ENCODE data around the gene DPYSL5.
"Not testable (repeated sequence)": the region's sequence is repeated elsewhere in the genome, so short reads cannot be mapped to it uniquely, and the experiment has no call there.

The DPYSL5 gene

GRCh38 chr2:26875808-26876207 lies 27.9 kb downstream of the DPYSL5 start:
- no peak for DNase-seq

GRCh38 chr2:26876260-26876659 lies 28.3 kb downstream of the DPYSL5 start:
- DNase-seq: no peak

- DNase-seq: no peak
Measured at GRCh38 chr2:26877276-26877675, 29.3 kb downstream of the DPYSL5 start.

- no peak for DNase-seq
Measured at GRCh38 chr2:26880161-26880560, 32.2 kb downstream of the DPYSL5 start.

GRCh38 chr2:26880910-26881435 lies 33.0 kb downstream of the DPYSL5 start:
- DNase-seq: no peak

- not testable (repeated sequence) for DNase-seq
Measured at GRCh38 chr2:26882220-26882619, 34.3 kb downstream of the DPYSL5 start.

- DNase-seq: no peak
Measured at GRCh38 chr2:26883956-26884355, 36.0 kb downstream of the DPYSL5 start.

GRCh38 chr2:26884486-26884885 lies 36.6 kb downstream of the DPYSL5 start:
- no peak for DNase-seq

GRCh38 chr2:26885651-26886329 lies 37.9 kb downstream of the DPYSL5 start:
- no peak for DNase-seq

GRCh38 chr2:26886736-26887135 lies 38.8 kb downstream of the DPYSL5 start:
- no peak for DNase-seq

GRCh38 chr2:26887151-26887550 lies 39.2 kb downstream of the DPYSL5 start:
- no peak for DNase-seq

GRCh38 chr2:26889796-26890195 lies 41.9 kb downstream of the DPYSL5 start:
- no peak for DNase-seq

- DNase-seq: no peak
Measured at GRCh38 chr2:26890341-26891000, 42.5 kb downstream of the DPYSL5 start.

GRCh38 chr2:26892133-26892532 lies 44.2 kb downstream of the DPYSL5 start:
- no peak for DNase-seq

- DNase-seq: no peak
Measured at GRCh38 chr2:26892922-26893524, 45.1 kb downstream of the DPYSL5 start.

- no peak for DNase-seq
Measured at GRCh38 chr2:26894136-26894535, 46.2 kb downstream of the DPYSL5 start.

- DNase-seq: no peak
Measured at GRCh38 chr2:26897807-26898479, 50.0 kb downstream of the DPYSL5 start.

- no peak for DNase-seq
Measured at GRCh38 chr2:26898480-26899078, 50.6 kb downstream of the DPYSL5 start.

- DNase-seq: no peak
Measured at GRCh38 chr2:26899500-26900164, 51.7 kb downstream of the DPYSL5 start.

GRCh38 chr2:26900831-26901321 lies 52.9 kb downstream of the DPYSL5 start:
- DNase-seq: no peak

GRCh38 chr2:26901326-26902183 lies 53.6 kb downstream of the DPYSL5 start:
- DNase-seq: no peak
